ENCODE data around the gene STKLD1. TPM values are rescaled to one million over a fixed set of nuclear protein-coding genes. Genes with fewer than 3 reads are reported as not detected.

Gene STKLD1
- total RNA-seq, 2 donors from 2014 or later = 0.90 TPM; not detected in 1

- Histone ChIP-seq H3K4me3 (no peak overlapping the region), H3K36me3 (no peaks in the 10 kb centered on the region), H3K4me1 (no peaks in the 10 kb centered on the region), H3K9me3 (no peaks in the 10 kb centered on the region), H3K27me3 (no peaks in the 10 kb centered on the region), H3K27ac (no peak overlapping the region)
- no peak for DNase-seq (ENCODE audit: low spot score)
- TF ChIP-seq, protein P1, sequence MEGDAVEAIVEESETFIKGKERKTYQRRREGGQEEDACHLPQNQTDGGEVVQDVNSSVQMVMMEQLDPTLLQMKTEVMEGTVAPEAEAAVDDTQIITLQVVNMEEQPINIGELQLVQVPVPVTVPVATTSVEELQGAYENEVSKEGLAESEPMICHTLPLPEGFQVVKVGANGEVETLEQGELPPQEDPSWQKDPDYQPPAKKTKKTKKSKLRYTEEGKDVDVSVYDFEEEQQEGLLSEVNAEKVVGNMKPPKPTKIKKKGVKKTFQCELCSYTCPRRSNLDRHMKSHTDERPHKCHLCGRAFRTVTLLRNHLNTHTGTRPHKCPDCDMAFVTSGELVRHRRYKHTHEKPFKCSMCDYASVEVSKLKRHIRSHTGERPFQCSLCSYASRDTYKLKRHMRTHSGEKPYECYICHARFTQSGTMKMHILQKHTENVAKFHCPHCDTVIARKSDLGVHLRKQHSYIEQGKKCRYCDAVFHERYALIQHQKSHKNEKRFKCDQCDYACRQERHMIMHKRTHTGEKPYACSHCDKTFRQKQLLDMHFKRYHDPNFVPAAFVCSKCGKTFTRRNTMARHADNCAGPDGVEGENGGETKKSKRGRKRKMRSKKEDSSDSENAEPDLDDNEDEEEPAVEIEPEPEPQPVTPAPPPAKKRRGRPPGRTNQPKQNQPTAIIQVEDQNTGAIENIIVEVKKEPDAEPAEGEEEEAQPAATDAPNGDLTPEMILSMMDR (IDR thresholded peaks at IDR 0.05) = no peak
Measured at GRCh38 chr9:133452562-133452961, 76.4 kb downstream of the STKLD1 start.

DNA sequence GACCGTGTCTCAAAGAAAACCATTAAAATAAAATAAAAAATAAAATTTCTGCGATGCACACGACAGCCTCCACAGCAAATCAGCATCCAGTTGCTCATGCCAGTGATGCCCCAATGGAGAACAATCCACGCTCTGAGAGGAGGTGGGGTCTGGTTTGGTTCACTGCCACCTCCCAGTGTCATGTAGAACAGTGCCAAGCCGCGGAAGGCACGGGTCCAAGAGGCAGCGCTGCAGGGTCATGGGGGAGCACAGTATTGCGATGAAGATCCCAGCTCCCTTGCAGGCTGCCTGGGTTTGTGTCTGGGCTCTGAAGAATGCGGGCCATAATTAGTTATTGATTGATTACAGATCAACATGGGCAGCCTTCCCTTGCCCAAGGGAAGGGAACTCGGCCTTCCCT lies 77.5 kb downstream of the STKLD1 start:
- Histone ChIP-seq H3K36me3 (no peaks in the 10 kb centered on the region), H3K4me1 (peaks cover 0 to under 1% of the 10 kb centered on the region in 2 donors), H3K27ac (no peak overlapping the region), H3K27me3 (no peaks in the 10 kb centered on the region), H3K9me3 (no peaks in the 10 kb centered on the region), H3K4me3 (no peak overlapping the region)
- DNase-seq (ENCODE audit: low spot score) = no peak
- TF ChIP-seq, protein P1 (IDR thresholded peaks at IDR 0.05) = no peak

DNA sequence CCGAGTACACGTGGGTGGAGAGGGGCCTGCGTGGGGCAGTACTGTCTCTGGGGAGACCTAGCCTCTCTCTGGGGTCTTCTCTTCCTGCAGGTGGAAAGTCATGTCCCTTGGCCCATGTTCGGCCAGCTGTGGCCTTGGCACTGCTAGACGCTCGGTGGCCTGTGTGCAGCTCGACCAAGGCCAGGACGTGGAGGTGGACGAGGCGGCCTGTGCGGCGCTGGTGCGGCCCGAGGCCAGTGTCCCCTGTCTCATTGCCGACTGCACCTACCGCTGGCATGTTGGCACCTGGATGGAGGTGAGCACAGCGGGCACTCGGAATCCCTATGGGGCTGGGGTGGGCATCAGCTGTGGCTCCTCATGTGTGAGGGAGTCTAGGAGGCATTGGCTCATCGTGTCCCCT lies 78.2 kb downstream of the STKLD1 start:
- TF ChIP-seq, protein P1 (IDR thresholded peaks at IDR 0.05) = no peak
- no peak for DNase-seq (ENCODE audit: low spot score)
- no peaks in the 10 kb centered on the region for H3K36me3 ChIP-seq

DNA sequence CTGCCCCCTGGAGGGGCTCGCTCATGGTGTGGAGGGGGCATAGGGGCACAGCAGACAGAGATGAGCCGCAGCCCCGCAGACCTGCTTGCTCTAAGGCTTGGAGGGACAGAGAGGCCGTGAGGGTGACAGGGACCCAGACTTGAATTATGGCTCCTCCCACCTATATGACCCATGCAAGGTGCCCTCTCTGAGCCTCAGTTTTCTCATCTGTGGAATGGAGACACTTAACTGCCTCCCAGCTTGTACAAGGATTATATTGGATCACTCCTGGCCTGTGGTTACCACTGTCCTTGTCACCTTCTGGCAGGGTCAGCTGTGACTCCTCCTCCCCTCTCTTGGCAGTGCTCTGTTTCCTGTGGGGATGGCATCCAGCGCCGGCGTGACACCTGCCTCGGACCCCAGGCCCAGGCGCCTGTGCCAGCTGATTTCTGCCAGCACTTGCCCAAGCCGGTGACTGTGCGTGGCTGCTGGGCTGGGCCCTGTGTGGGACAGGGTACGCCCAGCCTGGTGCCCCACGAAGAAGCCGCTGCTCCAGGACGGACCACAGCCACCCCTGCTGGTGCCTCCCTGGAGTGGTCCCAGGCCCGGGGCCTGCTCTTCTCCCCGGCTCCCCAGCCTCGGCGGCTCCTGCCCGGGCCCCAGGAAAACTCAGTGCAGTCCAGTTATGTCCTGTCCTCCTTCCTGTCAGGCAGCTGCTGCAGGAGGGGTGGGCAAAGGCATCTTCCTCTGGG lies 78.9 kb downstream of the STKLD1 start:
- H3K4me3 ChIP-seq = no peak overlapping the region
- no peaks in the 10 kb centered on the region for H3K9me3 ChIP-seq
- no peaks in the 10 kb centered on the region for H3K27me3 ChIP-seq
- TF ChIP-seq, protein P1 (IDR thresholded peaks at IDR 0.05) = no peak
- H3K4me1 ChIP-seq = peaks cover 0 to 7% of the 10 kb centered on the region in 2 donors
- no peak overlapping the region for H3K27ac ChIP-seq
- no peak for DNase-seq (ENCODE audit: low spot score)
- no peaks in the 10 kb centered on the region for H3K36me3 ChIP-seq

More for the DNA sequence above, 78.2 kb downstream of the STKLD1 start:
- Histone ChIP-seq H3K9me3 (no peaks in the 10 kb centered on the region), H3K4me3 (no peak overlapping the region), H3K27ac (no peak overlapping the region), H3K27me3 (no peaks in the 10 kb centered on the region), H3K4me1 (peaks cover 0 to 7% of the 10 kb centered on the region in 2 donors)

Other genes starting within 250 kb of the STKLD1 start
- 10 to 100 TPM; 15.5 to 16.8 TPM for gene GBGT1, start 212.5 kb upstream of the STKLD1 start, total RNA-seq
- gene OBP2B, start 167.1 kb upstream of the STKLD1 start, total RNA-seq = not detected
- gene ABO, start 101.2 kb upstream of the STKLD1 start, total RNA-seq = 1 to 10 TPM; 1.1 to 2.5 TPM
- 10 to 100 TPM in 1 of 2 donors, 1 to 10 TPM in 1; 8.2 to 13.6 TPM for gene SURF6, start 40.2 kb upstream of the STKLD1 start, total RNA-seq
- gene MED22, start 28.2 kb upstream of the STKLD1 start, total RNA-seq = 10 to 100 TPM; 15.1 to 24.6 TPM
- 1,000 to 10,000 TPM in 1 of 2 donors, 100 to 1,000 TPM in 1; 739 to 1,208 TPM for gene RPL7A, start 28.1 kb upstream of the STKLD1 start, total RNA-seq
- 10 to 100 TPM; 41.5 to 58.6 TPM for gene SURF1, start 19.9 kb upstream of the STKLD1 start, total RNA-seq
- 10 to 100 TPM; 18.1 to 45.9 TPM for gene SURF2, start 19.8 kb upstream of the STKLD1 start, total RNA-seq
- 100 to 1,000 TPM in 1 of 2 donors, 10 to 100 TPM in 1; 96.0 to 124 TPM for gene SURF4, start 306 bp upstream of the STKLD1 start, total RNA-seq
- 10 to 100 TPM; 13.4 to 13.8 TPM for gene REXO4, start 41.6 kb downstream of the STKLD1 start, total RNA-seq
- 1 to 10 TPM; 2.0 to 2.4 TPM for gene ADAMTS13, start 46.0 kb downstream of the STKLD1 start, total RNA-seq
- gene CACFD1, start 83.6 kb downstream of the STKLD1 start, total RNA-seq = 10 to 100 TPM; 11.9 to 12.4 TPM
- 1 to 10 TPM; 4.3 to 5.2 TPM for gene SLC2A6, start 102.7 kb downstream of the STKLD1 start, total RNA-seq
- gene MYMK, start 148.6 kb downstream of the STKLD1 start, total RNA-seq = not detected
- gene ADAMTSL2, start 158.3 kb downstream of the STKLD1 start, total RNA-seq = 10 to 100 TPM in 1 of 2 donors, 1 to 10 TPM in 1; 4.9 to 27.7 TPM
- gene FAM163B, start 233.0 kb downstream of the STKLD1 start, total RNA-seq = 1 to 10 TPM in 1 of 2 donors, not detected in 1; 1.7 TPM